NCI-H510A (cell line): ENCODE results near the gene LSG1.
"Not testable (repeated sequence)": the region's sequence is repeated elsewhere in the genome, so short reads cannot be mapped to it uniquely, and the experiment has no call there.

Source experiments
- DNase-seq: peaks from one replicate; lab custom pipeline; 2025; lab: John Stamatoyannopoulos, UW

The LSG1 gene

DNA sequence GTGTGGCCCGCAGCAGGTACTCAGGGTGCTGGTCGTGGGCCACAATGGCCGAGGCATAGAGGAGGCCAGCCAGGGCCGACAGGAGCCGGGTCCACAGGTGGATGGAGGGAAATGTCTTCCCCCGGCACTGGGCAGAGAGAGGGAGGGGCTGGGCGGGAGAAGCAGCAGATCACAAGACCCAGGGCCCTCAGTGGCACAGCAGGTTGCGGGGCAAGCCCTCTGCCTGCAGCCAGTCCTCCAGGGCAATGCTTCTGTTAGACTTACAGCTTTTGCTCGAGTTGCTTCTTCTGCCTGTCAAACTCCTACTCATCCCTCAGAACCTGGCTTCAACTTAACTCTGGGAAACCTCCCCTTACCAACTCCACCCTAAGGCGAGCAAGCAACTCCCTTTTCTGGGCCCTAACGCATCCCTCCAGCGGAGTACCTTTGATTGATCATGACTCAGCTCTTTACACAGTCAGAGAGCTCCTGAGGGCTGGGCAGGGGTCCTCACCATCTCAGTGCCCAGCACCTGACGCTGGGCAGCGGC, 54.8 kb downstream of the LSG1 start:
- DNase-seq, result no peak

DNA sequence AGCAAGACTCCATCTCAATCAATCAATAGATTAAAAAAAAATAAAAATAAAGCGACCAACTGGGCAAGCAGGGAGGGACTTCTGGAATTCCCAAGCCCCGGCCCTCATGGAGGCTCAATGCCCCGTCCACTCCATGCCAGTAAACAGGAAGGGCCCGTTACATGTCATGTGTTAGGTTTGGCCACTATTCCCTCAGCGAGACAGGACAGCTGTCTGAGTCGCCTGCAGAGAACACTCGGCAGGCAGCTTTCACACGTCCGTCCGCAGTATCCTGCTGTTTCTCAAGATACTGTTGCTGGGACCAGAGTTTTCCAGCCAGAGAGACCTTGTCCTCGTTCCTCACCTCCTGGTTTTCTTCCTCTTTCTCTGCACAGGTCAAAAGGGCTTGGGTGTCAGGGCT, 56.8 kb downstream of the LSG1 start:
- no peak for DNase-seq

DNA sequence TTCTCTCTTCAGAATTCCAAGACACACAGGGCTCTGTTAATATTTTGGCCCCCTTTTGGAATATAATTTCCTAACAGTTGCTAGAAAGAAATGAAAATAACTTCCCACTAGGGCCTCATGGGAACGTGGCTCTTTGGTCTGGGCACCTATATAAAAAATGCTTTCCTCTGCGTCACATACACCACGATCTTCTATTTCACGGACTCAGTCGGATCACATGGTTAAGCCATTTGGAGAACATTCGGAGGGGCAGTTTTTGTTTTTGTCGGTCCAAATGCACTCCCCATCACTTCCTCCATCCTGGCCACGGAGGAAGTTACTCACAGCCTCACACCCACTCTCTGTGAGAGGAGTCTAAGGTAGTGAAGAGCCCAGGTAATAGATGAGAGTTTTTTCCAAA, 59.8 kb downstream of the LSG1 start:
- DNase-seq, result no peak

DNA sequence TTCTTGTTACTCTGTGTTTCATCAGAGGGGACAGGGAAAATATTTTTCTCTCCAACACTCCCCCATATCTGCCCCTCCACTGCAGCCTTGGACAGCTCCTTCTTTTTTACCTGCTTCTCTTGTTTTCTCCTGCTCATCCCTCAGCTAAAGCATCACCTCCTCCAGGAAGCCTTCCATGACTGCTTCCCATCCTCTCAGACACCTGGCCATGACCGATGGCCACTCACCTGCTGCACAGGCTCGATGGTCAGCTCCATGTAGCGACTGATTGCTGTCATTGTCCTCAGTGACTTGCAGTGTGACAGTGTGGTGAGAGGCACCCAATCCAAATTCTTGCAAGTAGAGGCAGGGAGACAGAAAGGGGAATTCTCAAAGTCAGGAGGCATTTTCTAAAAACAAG, 61.3 kb downstream of the LSG1 start:
- DNase-seq, result no peak

DNA sequence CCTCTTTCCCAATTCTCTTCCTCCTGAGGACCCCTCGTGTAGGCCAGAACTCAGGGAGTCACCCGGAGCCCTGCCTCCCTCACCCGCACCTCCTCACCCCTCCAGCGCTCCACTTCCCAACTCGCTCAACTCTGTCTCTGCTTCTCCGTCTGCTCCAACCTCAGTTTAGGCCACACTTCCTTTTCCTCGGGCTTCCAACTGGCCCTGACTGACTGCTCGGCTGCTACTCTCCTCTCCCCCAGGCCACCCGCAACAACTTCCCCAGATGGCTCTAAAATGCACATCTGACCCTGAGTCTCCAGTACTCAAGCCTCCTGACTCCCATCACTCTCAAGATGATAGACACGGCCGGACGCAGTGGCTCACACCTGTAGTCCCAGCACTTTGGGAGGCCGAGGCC, 62.4 kb downstream of the LSG1 start:
- DNase-seq, result no peak

DNA sequence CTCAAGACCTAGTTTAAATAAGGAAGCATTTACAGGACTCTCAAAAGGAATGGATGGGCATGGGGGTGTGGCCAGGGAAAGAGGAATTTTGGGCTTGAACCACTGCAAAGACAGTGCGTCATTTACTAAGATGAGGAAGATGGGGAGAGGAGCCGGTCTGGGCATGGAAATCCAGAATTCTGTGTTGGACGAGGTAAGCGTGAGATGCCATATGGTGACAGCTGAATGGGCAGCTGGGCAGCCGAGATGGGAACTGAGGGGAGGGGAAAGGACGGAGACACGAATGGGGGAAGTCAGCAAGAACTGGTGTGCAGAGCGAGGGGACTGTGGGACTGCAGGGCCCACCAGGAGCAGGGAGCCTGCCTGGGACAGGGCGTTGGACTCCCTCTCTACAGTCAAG, 63.0 kb downstream of the LSG1 start:
- no peak for DNase-seq

DNA sequence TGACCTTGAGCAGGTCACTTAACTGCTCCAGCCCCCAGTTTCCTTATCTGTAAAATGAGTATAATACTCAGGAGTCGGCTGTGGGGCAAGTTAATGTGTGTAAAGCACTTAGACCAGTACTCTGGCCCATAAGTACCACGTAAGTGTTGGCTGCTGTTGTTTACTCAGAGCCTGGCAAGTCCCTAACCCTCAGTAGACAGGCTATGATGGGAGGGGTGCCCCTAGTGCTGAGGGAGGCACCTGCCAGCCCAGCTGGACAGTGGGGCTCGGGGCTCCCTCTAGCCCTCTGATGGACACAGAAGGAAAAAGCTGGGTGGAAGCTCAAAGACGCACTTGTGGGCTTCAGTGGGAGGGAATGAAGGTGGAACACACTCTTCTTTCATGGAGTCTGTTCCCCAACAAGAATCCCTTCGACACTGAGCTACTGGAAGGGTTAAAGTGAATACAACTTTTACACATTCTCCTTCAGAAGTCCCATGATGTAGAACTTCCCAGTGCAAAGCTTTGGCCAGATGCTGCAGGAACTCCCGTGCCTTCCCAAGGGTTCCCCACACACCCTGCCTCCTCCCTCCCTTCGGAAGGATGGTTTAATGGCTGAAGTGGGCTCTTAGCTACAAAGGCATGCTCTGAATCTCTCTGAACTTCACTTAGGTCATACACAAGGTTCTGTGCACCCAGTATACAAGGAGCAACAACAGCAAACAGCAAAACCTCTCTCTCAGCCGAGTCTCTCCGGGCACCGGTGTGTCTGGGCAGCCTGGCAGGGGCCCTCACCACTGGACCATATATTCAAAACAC, 64.2 kb downstream of the LSG1 start:
- peak; percentile 54 for DNase-seq

DNA sequence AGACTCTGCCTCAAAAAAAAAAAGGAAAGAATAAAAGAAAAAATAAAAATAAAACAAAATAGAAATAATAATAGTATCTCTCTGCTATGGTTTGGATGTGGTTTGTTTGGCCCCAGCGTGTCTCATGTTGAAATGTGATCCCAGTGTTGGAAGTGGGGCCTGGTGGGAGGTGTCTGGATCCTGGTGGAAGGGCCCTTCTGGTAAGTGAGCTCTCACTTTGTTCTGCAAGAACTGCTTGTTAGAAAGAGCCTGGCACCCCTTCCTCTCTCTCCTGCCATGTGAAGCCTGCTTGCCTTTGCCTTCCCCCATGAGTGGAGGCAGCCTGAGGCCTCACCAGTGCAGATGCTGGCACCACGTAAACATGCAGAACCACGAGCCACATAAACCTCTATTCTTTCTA, 65.0 kb downstream of the LSG1 start:
- no peak for DNase-seq

DNA sequence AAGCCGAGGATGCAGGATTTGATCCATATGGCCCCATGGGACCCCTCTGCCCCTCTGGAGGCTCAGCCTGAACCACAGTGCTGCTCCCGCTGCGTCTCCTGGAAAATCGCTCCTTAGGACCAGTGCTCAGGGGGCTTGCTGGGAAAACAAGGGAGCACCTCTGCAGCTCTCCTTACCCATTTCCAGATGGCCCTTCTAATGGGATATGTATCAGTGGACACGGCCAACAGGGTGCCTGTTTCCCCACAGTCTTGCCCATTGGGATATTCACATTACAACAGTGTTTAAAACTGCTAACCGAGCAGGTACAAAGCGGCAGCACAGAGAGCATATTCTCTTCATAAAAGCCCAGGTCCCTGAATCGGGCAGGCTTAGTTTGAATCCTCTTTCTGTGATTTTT, 65.8 kb downstream of the LSG1 start:
- DNase-seq, result no peak

DNA sequence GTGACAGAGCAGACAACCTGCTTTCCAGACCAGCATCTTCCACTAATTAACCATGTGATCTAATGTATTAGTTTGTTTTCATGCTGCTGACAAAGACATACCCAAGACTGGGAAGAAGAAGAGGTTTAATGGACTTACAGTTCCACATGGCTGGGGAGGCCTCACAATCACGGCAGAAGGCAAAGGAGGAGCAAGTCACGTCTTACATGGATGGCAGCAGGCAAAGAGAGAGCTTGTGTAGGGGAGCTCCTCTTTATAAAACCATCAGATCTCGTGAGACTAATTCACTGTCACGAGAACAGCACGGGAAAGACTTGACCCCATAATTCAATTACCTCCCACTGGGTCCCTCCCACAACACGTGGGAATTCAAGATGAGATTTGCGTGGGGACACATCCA, 66.7 kb downstream of the LSG1 start:
- DNase-seq, result not testable (repeated sequence)

DNA sequence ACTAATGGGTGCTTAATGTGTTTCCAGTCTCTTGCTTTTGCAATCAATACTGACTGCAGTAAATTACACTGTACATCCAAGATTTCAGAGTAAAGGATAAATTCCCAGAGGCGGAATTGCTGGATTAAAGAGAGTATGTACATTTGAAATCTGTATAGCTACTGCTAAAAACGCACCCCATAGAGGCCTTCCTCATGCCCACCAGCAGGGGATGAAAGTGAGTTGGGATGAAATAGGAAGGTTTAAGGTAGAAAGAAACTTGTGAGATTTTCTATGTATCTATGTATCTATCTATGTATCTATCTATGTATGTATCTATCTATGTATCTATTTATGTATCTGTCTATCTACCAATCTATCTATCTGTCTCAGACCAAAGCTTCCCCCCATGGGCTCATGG, 67.2 kb downstream of the LSG1 start:
- no peak for DNase-seq

DNA sequence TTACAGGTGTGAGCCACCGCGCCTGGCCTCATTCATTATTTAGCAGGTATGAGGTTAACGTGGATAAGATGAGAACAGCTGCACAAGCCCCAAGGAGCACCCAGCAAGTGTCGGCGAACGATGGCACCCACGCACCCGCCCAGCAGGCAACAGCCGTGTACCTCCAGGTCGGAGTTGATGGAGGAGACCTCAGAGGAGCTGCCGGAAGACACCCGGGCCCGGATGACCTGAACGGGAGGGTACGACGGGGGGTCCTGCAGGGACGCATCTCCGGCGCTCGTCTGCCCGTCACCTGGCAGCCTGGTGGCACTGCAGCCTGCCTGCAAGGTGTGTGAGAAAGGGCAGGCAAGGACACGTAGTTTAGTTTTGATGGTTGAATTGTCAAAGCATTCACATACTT, 67.9 kb downstream of the LSG1 start:
- no peak for DNase-seq

DNA sequence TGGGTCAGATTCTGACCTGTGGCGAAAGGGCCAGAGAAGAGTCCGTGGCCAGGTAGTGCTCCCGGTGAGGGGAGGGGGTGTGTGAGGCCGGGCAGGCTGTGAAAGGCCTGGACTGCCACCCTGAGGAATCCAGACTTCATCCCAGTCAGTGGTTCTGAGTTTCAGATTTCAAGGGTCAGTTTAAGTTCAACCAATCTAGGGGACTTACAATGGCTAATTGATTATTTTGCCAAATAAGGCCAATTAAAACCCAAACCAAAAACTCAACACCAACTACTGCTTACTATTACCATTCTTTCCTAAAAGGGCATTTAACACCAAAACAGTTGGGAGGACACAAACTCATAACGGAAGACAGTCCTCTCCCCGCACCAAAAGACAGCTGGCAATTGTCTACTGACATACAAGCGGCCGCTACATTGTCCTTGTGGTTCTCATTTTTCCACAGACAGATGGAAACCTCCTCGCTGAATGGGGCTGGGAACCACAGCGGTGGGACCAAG, 69.3 kb downstream of the LSG1 start:
- DNase-seq, result no peak

DNA sequence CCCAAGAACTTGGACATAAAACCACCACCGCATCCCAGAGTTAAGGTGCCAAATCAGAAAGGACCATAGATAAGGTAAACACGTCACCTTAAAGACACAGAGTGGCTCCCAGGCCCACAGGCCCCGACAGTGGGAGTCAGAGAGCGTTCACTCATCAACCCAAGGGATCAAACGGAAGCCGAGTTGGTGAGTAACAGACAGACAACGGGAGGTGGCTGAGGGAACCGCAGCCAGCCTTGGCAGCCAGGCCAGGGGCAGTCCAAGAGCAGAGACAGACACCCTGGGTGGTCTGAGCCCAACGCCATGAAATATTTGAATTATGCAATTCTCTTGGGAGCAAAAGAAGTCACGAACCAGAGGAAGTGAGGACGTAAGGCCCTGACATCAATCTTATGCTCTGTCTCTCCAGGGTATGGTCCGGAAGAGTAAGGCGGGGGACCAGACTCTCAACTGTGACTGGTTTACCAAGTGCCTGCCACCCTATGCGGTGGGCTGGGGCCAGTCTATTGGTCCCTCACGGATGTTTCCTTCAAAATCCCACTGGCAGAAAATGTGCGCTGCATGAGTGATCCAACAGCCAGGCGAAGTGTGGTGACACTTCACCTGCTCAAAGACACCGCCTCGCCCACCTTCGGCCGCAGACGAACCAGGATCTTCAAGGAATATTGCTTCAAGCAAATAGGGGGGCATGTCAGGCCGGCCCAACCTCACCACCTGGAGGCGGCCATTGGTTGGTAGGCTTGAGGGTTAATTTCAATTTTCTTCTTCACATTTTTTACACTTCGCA, 73.0 kb downstream of the LSG1 start:
- no peak for DNase-seq

DNA sequence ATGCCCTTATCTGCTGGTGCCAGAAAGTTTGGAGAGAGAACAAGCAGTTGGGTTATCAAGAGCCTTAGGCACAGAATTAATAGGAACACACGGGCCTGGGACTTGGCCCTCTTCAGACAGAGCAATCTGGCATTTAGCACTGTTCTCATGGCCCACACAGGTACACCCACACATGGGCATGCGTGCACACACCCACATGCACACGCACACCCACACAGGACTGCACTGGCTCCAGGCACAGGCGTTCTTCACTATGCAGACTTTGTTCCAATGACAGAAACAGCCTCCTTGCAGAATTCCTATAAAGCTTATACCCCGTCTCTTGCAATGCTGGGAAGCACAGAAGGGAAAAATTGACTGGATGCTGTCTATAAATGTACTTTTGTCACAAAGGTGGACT, 75.1 kb downstream of the LSG1 start:
- DNase-seq, result no peak

DNA sequence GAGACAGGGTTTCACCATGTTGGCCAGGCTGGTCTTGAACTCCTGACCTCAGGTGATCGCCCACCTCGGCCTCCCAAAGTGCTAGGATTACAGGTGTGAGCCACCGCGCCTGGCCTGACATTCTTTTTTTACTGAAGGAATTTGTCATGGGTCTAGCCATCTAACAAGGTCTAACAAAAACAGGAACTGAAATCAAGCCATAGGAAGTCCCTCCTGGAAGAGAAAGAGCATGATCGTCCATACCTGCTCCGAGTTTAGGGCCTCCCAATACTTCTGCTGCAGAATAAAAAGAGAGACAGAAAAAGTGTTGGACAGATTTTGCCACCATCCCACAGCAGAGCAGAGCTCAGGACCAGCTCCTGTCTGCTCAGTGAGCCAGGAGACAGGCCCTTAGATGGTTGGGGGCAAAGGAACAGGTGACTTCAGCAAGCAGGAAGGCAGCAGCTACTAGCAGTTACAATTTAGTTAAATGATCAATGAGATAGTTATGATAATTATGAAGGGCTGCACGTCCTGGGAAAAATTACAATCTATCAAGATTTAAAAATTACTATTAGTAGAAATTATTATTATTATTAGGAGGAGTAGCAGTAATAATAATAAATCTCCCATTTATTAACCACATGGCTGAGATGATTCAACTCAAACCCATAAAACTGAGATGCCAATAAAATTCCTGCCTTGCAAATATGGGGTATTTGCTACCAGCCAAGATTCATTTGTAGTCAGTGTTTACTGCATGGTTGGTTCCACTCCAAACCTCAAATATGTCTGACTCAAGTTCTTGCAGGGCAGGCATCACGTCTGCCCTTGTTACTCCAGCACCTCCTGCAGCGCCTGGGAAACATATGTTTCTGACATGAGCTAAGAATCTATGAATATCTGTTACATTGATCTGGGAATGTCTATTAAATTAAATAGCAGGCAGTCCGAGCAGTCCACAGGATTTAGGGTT, 78.9 kb downstream of the LSG1 start:
- DNase-seq, result no peak
